ENCODE measurements around the gene ESM1.
"Not testable (repeated sequence)": the region's sequence is repeated elsewhere in the genome, so short reads cannot be mapped to it uniquely, and the experiment has no call there.

ESM1 gene, protein sequence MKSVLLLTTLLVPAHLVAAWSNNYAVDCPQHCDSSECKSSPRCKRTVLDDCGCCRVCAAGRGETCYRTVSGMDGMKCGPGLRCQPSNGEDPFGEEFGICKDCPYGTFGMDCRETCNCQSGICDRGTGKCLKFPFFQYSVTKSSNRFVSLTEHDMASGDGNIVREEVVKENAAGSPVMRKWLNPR

GRCh38 chr5:54985301-54986268 lies at the start of gene ESM1:
TSS of gene ESM1 (minus strand) at chr5:54985593. CDS start at chr5:54985517, 76 bp downstream.
- FAIRE-seq: no peak

DNA sequence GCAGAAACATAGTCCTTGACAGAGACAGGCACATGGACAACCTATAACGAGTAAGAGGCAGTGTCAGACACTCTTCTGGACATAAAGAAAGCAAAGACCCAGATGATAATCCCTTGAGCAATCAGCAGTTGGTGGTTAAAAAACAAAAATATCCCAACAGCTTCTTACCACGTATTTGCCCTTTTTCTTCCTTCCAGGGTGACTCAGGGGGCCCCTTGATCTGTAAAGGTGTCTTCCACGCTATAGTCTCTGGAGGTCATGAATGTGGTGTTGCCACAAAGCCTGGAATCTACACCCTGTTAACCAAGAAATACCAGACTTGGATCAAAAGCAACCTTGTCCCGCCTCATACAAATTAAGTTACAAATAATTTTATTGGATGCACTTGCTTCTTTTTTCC lies 48.2 kb upstream of the ESM1 start:
- FAIRE-seq: no peak

DNA sequence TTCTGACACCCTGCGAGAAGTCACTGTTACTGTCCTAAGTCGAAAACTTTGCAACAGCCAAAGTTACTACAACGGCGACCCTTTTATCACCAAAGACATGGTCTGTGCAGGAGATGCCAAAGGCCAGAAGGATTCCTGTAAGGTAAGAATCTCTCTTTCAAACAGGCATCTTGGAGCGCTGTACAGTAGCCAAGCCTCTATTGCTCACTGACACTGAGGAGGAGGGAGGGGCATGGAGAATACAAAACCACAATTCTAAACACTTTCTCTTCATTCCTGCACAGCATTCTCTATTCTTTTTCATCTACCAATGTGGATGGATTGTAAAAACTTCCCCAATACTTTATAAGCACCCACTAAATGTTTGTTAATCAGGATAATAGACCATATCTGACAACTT lies 46.1 kb upstream of the ESM1 start:
- no peak for FAIRE-seq

DNA sequence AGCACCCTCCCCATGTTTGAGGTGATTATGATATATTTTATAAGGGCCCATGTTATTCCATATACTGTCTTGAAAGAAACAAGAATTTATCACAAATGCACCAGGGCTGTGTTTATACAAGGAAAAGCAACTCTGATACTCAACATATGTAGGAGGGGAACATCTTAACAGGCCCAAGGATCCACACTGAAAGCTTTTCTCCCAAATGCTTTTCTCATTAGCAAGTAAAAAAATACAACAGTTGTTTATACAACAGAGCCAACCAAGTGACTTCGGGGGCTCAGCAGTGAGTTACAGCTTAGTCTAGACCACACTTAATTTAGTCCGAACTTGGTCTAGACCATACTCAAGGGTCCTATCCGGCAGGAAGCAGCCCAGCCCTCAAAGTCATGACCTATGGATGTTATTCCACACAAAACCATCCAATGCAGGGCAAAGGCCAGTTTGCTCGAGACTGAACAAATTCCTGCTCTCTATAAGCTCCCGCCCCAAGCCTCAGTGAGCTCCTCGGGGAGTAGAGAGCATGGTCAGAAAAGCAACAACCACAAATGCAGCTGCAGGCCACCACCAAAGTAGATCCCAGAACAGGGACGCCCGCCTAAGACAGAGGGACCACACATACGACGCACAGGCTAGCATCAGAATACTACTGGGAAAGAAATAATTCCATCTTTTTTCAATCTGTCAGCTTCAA lies 45.4 kb upstream of the ESM1 start:
- FAIRE-seq: no peak

- no peak for FAIRE-seq
Measured at GRCh38 chr5:55030220-55030619, 44.8 kb upstream of the ESM1 start.

DNA sequence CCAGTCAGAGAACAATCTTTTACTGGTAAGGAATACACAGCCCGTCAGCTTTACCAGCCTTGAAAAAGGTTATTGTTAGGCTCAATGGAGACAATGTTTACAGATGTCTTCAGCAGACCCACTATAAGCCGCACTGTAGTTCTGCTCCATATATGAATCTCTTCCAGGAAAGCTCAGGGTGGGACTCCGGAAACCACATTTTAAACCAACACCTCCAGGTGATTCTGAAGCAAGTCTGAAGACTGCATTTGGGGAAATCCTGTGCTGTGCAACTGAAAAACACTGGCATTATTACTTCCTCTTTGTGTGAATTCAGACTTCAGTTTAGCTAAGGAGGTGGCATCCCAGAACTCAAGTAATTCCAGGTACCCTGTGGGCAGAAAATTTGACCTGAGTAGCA lies 42.2 kb upstream of the ESM1 start:
- no peak for FAIRE-seq

DNA sequence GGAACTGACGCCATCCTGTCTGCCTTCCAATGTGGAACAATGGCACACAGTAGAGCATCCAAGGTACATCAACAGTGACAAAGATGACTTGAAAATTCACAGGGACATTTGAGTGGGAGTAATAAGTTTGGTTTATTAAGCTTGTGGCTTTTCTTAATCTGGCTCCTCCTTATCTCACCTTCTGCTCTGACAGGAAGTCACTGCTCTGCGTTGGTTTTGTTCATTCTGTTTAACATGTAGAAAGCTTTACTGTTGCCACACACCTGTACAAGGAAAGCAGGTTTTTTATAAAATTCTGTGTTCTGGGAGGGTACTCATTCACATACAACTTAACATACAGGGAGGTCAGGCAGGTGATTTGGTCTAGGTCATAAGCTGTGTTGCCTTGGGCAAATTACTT lies 37.1 kb upstream of the ESM1 start:
- no peak for FAIRE-seq

- FAIRE-seq: no peak
Measured at GRCh38 chr5:55021821-55022220, 36.4 kb upstream of the ESM1 start.

DNA sequence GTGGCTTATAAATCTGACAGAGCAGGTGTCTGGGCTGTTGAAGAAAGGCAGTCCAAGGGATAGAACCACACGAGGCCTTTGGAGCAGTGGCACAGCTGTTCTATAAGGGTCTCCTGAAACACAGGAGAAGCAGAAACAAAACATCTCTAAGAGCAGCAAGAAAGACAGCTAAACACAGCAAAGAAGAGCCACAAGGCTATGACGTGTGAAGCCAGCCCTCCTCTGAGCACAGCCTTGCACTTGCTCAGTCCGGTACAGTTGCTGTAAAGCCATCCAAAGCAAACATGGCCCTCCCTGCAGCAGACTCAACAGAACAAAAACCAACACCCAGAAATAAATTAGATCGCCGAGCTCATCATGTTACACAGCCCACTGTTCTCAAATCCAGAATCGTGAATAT lies 36.0 kb upstream of the ESM1 start:
- no peak for FAIRE-seq

GRCh38 chr5:55010149-55010548 lies 24.8 kb upstream of the ESM1 start:
- FAIRE-seq: not testable (repeated sequence)

DNA sequence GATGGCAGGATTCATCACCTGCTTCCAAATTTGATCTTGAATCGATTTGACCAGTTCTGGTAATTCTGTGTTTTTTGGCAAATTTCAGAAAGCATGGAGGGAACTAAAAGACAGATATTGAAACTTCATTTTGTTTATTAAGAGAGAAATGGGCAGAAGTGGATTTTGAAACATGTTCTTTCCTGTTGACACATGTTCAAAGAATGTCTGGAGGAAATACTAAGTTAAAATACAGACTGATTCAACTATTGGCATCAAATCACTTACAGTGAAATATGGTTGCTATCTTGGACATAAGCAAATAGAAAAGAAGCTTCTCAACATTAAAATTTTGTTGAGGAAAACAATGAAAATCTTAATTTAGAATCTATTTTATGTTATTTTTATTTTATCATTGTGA lies 19.3 kb upstream of the ESM1 start:
- no peak for FAIRE-seq

DNA sequence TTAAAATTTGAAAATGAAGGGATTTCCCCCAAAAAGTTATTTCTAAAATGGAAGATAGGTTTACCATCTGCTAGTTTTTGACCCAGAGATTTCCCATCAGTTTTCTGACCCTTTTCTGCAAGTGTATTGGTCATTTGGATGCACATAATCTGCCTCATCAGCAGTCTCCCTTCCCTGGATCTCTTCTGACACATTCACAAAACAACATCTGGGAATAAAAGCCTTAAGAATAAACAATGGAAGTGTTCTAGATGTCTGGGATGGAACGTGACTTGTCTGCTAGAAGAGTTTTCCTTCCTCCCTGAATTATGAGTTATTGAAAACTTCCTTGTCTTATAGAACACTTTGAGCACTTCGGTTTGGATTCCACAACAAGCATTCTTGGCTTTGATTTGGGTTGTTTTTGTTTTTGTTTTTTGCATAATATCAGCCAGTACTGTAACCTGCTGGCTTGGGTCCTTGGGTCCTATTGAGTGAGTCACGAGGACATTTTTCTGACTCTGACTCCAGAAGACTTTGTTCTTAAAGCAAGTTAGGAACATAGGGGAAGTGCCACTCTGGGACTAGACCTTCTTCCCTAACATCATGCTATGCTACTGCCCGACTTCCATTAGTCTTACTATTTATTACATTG lies 18.2 kb upstream of the ESM1 start:
- FAIRE-seq: no peak

GRCh38 chr5:55002166-55002565 lies 16.8 kb upstream of the ESM1 start:
- FAIRE-seq: not testable (repeated sequence)

DNA sequence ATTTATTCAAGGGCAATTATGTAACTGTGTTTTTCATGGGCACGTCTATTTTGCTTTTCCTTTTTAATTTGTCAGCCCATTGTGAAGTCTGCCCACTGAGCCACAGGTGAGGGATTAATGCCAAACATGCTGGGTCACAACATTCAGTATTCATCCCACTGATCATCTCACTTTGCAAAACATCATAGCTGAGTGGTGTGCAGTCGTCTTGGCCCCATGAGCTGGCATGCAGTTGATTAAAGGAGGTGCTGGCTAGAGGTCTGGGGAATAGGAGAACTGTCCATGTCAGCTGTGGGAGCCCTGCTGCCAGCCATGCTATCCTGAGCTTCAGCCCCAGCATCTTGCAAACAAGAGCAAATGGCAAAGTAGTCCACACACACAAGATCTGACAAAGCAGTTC lies 11.7 kb upstream of the ESM1 start:
- no peak for FAIRE-seq

- FAIRE-seq: no peak
Measured at GRCh38 chr5:54996466-54996865, 11.1 kb upstream of the ESM1 start.

DNA sequence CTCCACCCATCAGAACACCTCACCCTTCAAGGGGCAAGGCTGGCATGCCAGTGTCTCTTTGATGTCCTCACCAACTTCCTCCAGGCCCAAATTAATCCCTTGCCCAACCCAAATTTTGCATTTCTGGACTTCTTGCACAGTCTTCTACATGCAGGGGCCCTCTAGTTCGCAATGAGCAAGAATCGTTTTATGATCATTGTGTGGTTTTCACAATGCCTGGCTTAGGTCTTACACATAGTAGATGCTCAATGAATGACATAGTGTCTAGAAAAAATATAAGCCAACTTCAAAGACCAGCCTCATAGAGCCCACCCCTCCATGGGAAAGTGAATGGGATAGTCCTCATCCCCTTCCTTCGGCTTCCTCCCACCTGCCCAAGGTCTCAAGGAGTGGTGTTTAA lies 9.8 kb upstream of the ESM1 start:
- FAIRE-seq: no peak

DNA sequence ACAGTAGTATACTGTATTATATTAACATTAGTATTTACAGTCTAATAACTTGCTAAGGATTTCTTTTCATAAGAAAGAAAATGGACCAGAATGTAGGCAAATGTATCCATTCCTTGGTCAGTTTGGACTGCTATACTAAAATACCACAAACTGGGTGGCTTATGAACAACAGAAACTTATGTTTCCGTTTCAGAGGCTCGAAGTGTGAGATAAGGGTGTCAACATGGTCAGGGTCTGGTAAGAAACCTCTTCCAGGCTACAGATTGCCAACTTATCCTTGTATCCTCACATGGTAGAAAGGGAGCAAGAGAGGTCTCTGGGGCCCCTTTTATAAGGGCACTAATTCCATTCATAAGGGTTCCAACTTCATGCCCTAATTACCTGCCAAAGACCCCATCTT lies 9.2 kb upstream of the ESM1 start:
- no peak for FAIRE-seq

- FAIRE-seq: no peak
Measured at GRCh38 chr5:54993318-54993717, 7.9 kb upstream of the ESM1 start.

GRCh38 chr5:54991416-54991815 lies 6.0 kb upstream of the ESM1 start:
- FAIRE-seq: no peak

DNA sequence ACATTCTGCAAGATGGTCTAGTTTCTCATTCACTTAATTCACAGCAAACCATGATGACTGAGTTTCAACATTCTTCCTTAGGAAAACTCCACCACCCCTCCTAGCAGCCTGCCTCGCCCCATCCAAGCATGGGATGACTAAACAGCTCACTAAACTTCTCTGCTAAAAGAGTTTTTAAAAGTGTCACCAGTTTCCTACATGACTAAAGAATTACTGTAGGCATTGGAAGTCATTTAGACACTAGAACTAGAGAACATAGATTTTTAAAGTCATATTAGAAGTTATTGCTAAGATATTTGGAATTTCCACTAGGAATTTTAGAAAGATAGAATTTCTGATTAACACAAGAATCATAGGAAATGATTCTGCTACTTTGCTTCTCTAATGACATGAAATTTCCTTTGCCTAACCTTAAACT lies 5.5 kb upstream of the ESM1 start:
- no peak for FAIRE-seq

DNA sequence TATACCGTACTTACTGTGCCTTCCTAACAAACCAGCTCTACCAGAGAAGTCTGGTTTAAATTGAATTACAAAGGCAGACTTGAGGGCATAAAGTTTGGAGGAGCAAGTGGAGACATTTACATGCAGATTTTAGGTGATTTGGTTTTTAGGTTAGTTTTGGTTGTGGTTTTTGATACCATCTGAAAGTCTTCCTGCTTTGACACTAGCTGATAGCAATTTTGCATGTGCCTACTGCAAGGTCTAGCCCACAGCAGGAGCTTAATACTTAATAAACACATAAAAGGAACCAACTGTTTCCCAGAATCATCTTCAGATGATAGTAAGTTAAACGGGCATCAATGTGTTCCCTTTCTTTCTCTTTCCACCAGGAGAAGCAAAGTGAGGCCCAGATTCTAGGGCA lies 3.4 kb upstream of the ESM1 start:
- FAIRE-seq: no peak

GRCh38 chr5:54988218-54988617 lies 2.8 kb upstream of the ESM1 start:
- no peak for FAIRE-seq

GRCh38 chr5:54986269-54986654 lies 869 bp upstream of the ESM1 start:
- no peak for FAIRE-seq
